GM11168 (cell line): Measurements from ENCODE around the gene RBM24.

Experiments
- in situ Hi-C: fragments of 300-500 bp; cut with MboI; formaldehyde crosslinking; loops from one replicate; pipeline ENCODE4 v1.12.0; 2022; ENCODE audit warnings: low sequenced_read_pairs; ENCODE audit not compliant: unreplicated experiment

RBM24 gene

DNA sequence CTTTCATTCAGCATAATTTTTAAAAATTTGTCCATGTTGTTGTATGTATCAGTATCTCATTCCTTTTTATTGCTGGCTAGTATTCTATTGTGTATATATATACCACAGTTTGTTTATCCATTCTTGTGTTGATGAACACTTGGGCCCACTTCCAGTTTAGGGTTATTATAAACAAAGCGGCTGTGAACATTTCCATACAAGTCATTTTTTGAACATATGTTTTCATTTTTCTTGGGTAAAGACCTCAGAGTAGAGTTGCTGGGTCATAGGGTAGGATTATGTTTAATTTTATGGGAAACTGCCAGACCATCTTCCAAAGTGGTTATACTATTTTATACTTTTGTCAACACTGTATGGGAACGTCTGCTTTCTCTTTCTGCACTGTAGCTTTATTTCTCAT is 55.3 kb downstream of the RBM24 start:
- in situ Hi-C loops: no loop called here

GRCh38 chr6:17339308-17339670 is 58.1 kb downstream of the RBM24 start:
- in situ Hi-C loops: no loop called here

DNA sequence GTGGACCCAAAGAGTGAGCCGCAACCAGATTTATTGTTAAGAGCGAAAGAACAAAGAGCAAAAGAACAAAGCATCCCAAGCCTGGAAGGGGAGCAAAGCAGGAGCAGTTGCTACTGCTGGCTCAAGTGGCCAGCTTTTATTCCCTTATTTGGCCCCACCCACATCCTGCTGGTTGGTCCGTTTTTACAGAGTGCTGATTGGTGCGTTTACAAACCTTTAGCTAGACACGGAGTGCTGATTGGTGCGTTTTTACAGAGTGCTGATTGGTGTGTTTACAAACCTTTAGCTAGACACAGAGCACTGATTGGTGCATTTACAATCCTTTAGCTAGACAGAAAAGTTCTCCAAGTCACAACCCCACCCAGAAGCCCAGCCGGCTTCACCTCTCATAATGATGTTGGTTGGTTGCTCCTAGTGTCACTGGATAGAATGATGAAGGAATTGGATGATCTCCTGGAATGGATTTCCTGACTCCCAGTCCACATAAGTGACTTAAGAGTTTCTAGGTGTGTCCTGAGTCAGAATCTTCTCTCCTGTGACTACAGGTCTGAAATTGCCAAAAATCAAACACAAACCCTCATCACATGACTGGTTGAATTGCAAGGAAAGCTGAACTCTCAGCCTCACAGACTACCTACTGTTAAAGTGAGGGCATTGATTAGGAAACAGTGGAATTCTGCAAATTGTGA is 60.1 kb downstream of the RBM24 start:
- in situ Hi-C loops: no loop called here

GRCh38 chr6:17341891-17342290 is 60.7 kb downstream of the RBM24 start:
- in situ Hi-C loops: no loop called here

DNA sequence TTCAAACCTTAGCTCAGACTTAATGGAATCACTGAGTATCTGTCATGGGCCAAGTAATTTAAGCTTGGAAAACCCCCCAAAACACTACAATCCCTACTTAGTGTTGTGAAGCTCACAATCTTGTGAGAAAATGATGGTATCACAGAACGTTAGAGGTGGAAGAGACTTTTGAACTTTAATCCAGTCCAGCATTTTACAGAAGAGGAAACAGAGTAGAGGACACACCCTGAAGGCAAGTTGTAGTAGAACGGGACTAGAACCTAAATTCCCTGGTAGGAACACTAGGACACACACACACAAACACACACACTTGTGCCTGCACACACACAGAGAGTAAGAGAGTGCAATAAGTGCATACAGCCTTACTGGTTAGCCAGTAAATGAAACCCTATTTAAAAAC is 62.1 kb downstream of the RBM24 start:
- in situ Hi-C loops: no loop called here
